Stomach (tissue), 9 donors: ENCODE data around the gene C12orf54. TPM values are rescaled to one million over a fixed set of nuclear protein-coding genes. Genes with fewer than 3 reads are reported as not detected.
A peak's percentile ranks its signal among the peaks of the same experiment; 100 is the strongest.

ENCODE experiments used
- DNase-seq, 2 donors: peaks; one replicate each; pipeline versions ENCODE4 v3.0.0 to v3.0.0-alpha.2; 2013 to 2019
- H3K27ac ChIP-seq, 5 donors: fragments of 200-600 bp in 4 of 5; sonication (generic) in 4 of 5; one replicate each; pipeline ENCODE4 v1.5.1; 2013 to 2019; ENCODE audit warnings: mild to moderate bottlenecking in 1 of 5, moderate library complexity in 1 of 5
- H3K27me3 ChIP-seq, 3 donors: fragments of 200-600 bp; sonication (generic); one replicate each; pipeline ENCODE4 v1.5.1; 2017 to 2019; ENCODE audit warnings: mixed run types in 1 of 3
- H3K36me3 ChIP-seq, 4 donors: fragments of 200-600 bp; sonication (generic); 1 replicate in 3 of 4; 2 replicates in 1 of 4; pipeline ENCODE4 v1.5.1; 2016 to 2019
- H3K4me1 ChIP-seq, 4 donors: fragments of 200-600 bp; sonication (generic); one replicate each; pipeline ENCODE4 v1.5.1; 2016 to 2019
- H3K4me3 ChIP-seq, 4 donors: fragments of 200-600 bp; sonication (generic) in 3 of 4; one replicate each; pipeline ENCODE4 v1.5.1; 2016 to 2019; ENCODE audit warnings: mild to moderate bottlenecking in 1 of 4
- H3K9me3 ChIP-seq, 4 donors: fragments of 200-600 bp; sonication (generic); one replicate each; pipeline ENCODE4 v1.5.1; 2016 to 2019
- EP300 ChIP-seq: sonication (generic); formaldehyde crosslinking; IDR thresholded peaks from one replicate; pipeline ENCODE4 v1.6.1; 2017; ENCODE audit warnings: antibody characterized with exemption
- POLR2A ChIP-seq, 4 donors: fragments of 450-650 bp; IDR thresholded peaks; one replicate each; pipeline ENCODE4 v1.6.1; 2016; ENCODE audit warnings: antibody characterized with exemption in 4 of 4, control low read depth in 2 of 4, mild to moderate bottlenecking in 1 of 4, moderate library complexity in 1 of 4
- POLR2AphosphoS5 ChIP-seq, 3 donors: sonication (generic); formaldehyde crosslinking; IDR thresholded peaks; one replicate each; pipeline ENCODE4 v1.6.1; 2016; ENCODE audit warnings: antibody characterized with exemption in 3 of 3
- WGBS, 5 donors: extraction: QIAGEN DNeasy Blood & Tissue Kit in 3 of 5; methylation state at CpG; one replicate each; pipeline versions ENCODE4 v1.1.5 to v1.1.7; 2013 to 2018; 5-methylcytosine and 5-hydroxymethylcytosine counted together
- intact Hi-C: fragments of 100-400 bp; cut with DNase I; formaldehyde crosslinking; loops from one replicate; pipeline ENCODE4 v1.15.1; 2023; ENCODE audit warnings: low total_unique reads
- polyA plus RNA-seq, 3 donors: library from polyadenylated mRNA; stranded (reverse); fragments of 200-250 nt; gene quantifications; one replicate each; pipeline ENCODE4 v1.2.3, GENCODE V29; 2013
- total RNA-seq, 5 donors: library from RNA; depleted of rRNA; stranded (reverse); fragments of >200 nt; gene quantifications; one replicate each; pipeline versions ENCODE4 v1.1.0 to v1.2.3, GENCODE V29; 2014 to 2016
- TF ChIP-seq, protein P1 (sequence below), 7 experiments: fragments of 450-650 bp in 4 of 7; fragments of 200-600 bp in 3 of 7; sonication (generic) in 3 of 7; IDR thresholded peaks; one replicate each; pipeline ENCODE4 v1.5.1; 2016 to 2019; ENCODE audit warnings: antibody characterized with exemption in 7 of 7, control low read depth in 2 of 7, mild to moderate bottlenecking in 1 of 7
- donor health status: healthy with polysubstance abuse.
- donor health status: Bipolar disorder and iron deficiency.
- donor health status: healthy.

Gene C12orf54
- total and polyA plus RNA-seq, 8 donors = 1.7 to 10.4 TPM; not detected in 6

DNA sequence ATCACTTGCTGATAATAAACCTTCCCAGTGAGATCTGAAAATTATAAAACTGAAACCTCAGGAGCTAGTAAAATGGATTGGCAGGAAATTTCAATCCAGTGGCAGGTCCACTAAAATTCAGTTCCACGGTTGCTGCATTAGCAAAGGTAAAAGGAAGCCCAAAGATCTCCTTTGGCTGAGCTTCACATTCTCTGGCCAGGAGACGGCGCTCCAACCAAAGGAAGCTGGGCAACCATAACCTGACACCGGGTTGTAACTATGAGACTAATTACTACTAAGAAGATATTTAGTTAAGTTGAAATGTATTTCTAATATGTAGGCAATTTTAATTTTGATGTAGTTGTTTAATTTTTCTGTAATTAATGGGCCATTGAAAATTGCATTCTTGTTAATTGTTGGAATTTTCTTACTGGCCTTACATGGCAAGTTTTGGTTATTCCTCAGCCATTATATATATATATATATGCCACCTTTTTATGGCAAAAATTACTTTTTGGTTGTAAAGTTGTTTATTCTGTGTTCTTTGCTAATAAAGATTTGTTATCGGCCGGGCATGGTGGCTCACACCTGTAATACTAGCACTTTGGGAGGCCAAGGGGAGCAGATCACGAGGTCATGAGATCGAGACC lies 60.1 kb downstream of the C12orf54 start:
- Histone ChIP-seq H3K4me1 (no peaks in the 10 kb centered on the region), H3K36me3 (no peaks in the 10 kb centered on the region), H3K27me3 (peaks cover 0 to 14% (median 0%) of the 10 kb centered on the region in 3 donors), H3K9me3 (no peaks in the 10 kb centered on the region), H3K4me3 (no peak overlapping the region), H3K27ac (no peak overlapping the region)
- no peak for TF ChIP-seq EP300
- TF ChIP-seq, protein P1, sequence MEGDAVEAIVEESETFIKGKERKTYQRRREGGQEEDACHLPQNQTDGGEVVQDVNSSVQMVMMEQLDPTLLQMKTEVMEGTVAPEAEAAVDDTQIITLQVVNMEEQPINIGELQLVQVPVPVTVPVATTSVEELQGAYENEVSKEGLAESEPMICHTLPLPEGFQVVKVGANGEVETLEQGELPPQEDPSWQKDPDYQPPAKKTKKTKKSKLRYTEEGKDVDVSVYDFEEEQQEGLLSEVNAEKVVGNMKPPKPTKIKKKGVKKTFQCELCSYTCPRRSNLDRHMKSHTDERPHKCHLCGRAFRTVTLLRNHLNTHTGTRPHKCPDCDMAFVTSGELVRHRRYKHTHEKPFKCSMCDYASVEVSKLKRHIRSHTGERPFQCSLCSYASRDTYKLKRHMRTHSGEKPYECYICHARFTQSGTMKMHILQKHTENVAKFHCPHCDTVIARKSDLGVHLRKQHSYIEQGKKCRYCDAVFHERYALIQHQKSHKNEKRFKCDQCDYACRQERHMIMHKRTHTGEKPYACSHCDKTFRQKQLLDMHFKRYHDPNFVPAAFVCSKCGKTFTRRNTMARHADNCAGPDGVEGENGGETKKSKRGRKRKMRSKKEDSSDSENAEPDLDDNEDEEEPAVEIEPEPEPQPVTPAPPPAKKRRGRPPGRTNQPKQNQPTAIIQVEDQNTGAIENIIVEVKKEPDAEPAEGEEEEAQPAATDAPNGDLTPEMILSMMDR (IDR thresholded peaks at IDR 0.05) = peak in 4 of 7 experiments; percentile 18 to 49 (median 40)
- no peak for TF ChIP-seq POLR2AphosphoS5 (IDR thresholded peaks at IDR 0.05)
- TF ChIP-seq POLR2A (IDR thresholded peaks at IDR 0.05) = no peak
- DNase-seq = peak; percentile 53 to 66
- intact Hi-C loops = no loop called here
- WGBS, 5 donors = 48 to 63% (median 52%) methylated on average over 8 of the region's 8 CpGs

DNA sequence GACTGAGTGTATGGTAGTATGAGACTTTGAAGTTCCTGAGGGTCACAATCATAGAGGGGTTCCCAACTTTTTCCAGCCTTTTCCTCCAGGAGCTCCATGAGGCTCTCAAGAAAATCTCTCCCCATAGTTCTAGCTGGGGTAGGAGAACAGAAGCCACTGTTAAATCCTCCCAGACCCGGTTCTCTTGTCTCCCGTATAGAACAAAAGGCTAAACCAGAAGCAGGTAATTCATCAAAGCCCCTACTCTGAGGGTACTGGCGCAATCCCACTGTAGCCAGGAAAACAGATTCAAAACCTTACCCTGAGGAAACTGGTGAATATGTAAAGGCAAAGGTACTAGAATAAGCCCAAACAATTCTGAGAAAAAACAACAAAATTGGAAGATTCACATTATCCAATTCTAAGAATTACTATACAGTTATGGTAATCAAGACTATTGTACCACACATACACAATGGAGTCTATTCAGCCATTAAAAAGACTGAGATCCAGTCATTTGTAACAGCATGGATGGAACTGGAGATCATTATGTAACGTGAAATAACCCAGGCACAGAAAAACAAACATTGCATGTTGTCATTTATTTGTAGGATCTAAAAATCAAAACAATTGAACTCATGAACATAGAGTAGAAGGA lies 63.7 kb downstream of the C12orf54 start:
- no peak for DNase-seq
- intact Hi-C loops = no loop called here
- Histone ChIP-seq H3K36me3 (no peaks in the 10 kb centered on the region), H3K27me3 (peaks cover 0 to 9% (median 0%) of the 10 kb centered on the region in 3 donors), H3K4me3 (no peak overlapping the region), H3K4me1 (no peaks in the 10 kb centered on the region), H3K9me3 (peaks cover 0 to 7% (median 3%) of the 10 kb centered on the region in 4 donors), H3K27ac (no peak overlapping the region)
- TF ChIP-seq EP300 (no peak), POLR2AphosphoS5 (IDR thresholded peaks at IDR 0.05) (no peak), POLR2A (IDR thresholded peaks at IDR 0.05) (no peak)
- TF ChIP-seq, protein P1 (IDR thresholded peaks at IDR 0.05) = no peak
- WGBS, 5 donors = 42 to 55% (median 46%) methylated on average over 4 of the region's 4 CpGs

Other genes with a start within 250 kb of the C12orf54 start
- 10 to 100 TPM in 3 of 5 donors, 1 to 10 TPM in 1, under 1 TPM in 1; 0.58 to 39.3 (median 12.6) TPM for gene ZNF641, start 131.6 kb upstream of the C12orf54 start, total RNA-seq
- 1 to 10 TPM; 3.6 to 5.7 (median 4.9) TPM for gene ZNF641, start 131.6 kb upstream of the C12orf54 start, polyA plus RNA-seq
- gene ANP32D, start 9.9 kb upstream of the C12orf54 start, total RNA-seq = under 1 TPM in 1 of 5 donors, not detected in 4; 0.92 TPM
- not detected for gene ANP32D, start 9.9 kb upstream of the C12orf54 start, polyA plus RNA-seq
- not detected for gene OR8S1, start 43.1 kb downstream of the C12orf54 start, total RNA-seq
- gene OR8S1, start 43.1 kb downstream of the C12orf54 start, polyA plus RNA-seq = not detected
- not detected for gene LALBA, start 87.5 kb downstream of the C12orf54 start, total RNA-seq
- gene LALBA, start 87.5 kb downstream of the C12orf54 start, polyA plus RNA-seq = not detected
- gene KANSL2, start 199.7 kb downstream of the C12orf54 start, total RNA-seq = 10 to 100 TPM; 23.2 to 66.0 (median 54.5) TPM
- 10 to 100 TPM; 16.2 to 25.4 (median 23.6) TPM for gene KANSL2, start 199.7 kb downstream of the C12orf54 start, polyA plus RNA-seq
- 10 to 100 TPM in 4 of 5 donors, 1 to 10 TPM in 1; 3.2 to 54.0 (median 44.6) TPM for gene CCNT1, start 234.2 kb downstream of the C12orf54 start, total RNA-seq
- gene CCNT1, start 234.2 kb downstream of the C12orf54 start, polyA plus RNA-seq = 1 to 10 TPM; 2.7 to 4.4 (median 3.7) TPM